ENCODE measurements around the gene ANO4.

DNA sequence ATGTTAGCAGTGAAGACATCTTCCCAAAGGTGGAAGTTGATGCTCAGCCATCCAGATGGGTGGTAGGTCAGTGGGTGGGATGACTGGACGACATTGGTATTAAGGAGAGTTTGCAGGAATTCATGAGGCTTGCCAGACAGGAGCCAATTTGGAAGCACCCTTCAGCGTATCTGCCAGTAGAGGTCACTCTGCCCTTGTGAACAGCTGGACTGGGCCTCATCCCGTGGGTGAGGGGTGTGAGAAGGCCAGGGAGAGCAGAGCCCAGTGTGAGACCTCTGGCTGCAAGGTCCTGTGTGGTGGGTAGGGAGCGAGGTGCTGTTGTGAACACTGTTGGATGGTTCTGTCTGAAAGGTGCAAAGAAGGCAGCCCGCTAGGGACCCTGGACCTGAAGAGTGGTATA lies 377.7 kb downstream of the ANO4 start:
- no peak for TF ChIP-seq ZFP3 (CRISPR knock-in tag; IDR thresholded peaks at IDR 0.05)
- TF ChIP-seq, protein P1, sequence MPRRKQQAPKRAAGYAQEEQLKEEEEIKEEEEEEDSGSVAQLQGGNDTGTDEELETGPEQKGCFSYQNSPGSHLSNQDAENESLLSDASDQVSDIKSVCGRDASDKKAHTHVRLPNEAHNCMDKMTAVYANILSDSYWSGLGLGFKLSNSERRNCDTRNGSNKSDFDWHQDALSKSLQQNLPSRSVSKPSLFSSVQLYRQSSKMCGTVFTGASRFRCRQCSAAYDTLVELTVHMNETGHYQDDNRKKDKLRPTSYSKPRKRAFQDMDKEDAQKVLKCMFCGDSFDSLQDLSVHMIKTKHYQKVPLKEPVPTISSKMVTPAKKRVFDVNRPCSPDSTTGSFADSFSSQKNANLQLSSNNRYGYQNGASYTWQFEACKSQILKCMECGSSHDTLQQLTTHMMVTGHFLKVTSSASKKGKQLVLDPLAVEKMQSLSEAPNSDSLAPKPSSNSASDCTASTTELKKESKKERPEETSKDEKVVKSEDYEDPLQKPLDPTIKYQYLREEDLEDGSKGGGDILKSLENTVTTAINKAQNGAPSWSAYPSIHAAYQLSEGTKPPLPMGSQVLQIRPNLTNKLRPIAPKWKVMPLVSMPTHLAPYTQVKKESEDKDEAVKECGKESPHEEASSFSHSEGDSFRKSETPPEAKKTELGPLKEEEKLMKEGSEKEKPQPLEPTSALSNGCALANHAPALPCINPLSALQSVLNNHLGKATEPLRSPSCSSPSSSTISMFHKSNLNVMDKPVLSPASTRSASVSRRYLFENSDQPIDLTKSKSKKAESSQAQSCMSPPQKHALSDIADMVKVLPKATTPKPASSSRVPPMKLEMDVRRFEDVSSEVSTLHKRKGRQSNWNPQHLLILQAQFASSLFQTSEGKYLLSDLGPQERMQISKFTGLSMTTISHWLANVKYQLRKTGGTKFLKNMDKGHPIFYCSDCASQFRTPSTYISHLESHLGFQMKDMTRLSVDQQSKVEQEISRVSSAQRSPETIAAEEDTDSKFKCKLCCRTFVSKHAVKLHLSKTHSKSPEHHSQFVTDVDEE (CRISPR knock-in tag; IDR thresholded peaks at IDR 0.05): no peak
